ENCODE results near the gene ZDHHC6. TPM values are rescaled to one million over a fixed set of nuclear protein-coding genes. Genes with fewer than 3 reads are reported as not detected.
"Not testable (repeated sequence)": the region's sequence is repeated elsewhere in the genome, so short reads cannot be mapped to it uniquely, and the experiment has no call there.

ZDHHC6 gene
- total RNA-seq, 2 experiments from 2014 or later = 44.2 to 48.1 TPM

GRCh38 chr10:112433136-112433535 is 13.6 kb downstream of the ZDHHC6 start:
- H3K4me3 Mint-ChIP-seq = no peak overlapping the region
- DNase-seq = no peak
- H3K9me3 Mint-ChIP-seq (ENCODE audit: low read depth) = no peaks in the 10 kb centered on the region
- no peaks in the 10 kb centered on the region for H3K4me1 Mint-ChIP-seq
- ATAC-seq = no peak
- H3K27ac Mint-ChIP-seq = no peak overlapping the region
- H3K36me3 Mint-ChIP-seq = peaks cover 25% of the 10 kb centered on the region
- CTCF ChIA-PET = no interaction called here
- no peaks in the 10 kb centered on the region for H3K27me3 Mint-ChIP-seq

- Mint-ChIP-seq H3K36me3 (peaks cover 41% of the 10 kb centered on the region), H3K4me1 (no peaks in the 10 kb centered on the region), H3K27ac (peak overlapping the region; percentile 62)
Observed at GRCh38 chr10:112429654-112430230, 17.0 kb downstream of the ZDHHC6 start.

GRCh38 chr10:112429147-112429546 is 17.6 kb downstream of the ZDHHC6 start:
- no peaks in the 10 kb centered on the region for H3K9me3 Mint-ChIP-seq (ENCODE audit: low read depth)
- DNase-seq (no peak), ATAC-seq (no peak)
- H3K4me3 Mint-ChIP-seq = no peak overlapping the region
- peaks cover 42% of the 10 kb centered on the region for H3K36me3 Mint-ChIP-seq
- no peaks in the 10 kb centered on the region for H3K4me1 Mint-ChIP-seq
- H3K27me3 Mint-ChIP-seq = no peaks in the 10 kb centered on the region
- peak overlapping the region; percentile 62 for H3K27ac Mint-ChIP-seq
- CTCF ChIA-PET = interaction anchor here (1.0 to 1.1 kb wide), 2 partner anchors 11 to 12 kb away, joined by 3 to 4 read pairs; no protein-coding TSS in a partner anchor

More at GRCh38 chr10:112429654-112430230, 17.0 kb downstream of the ZDHHC6 start:
- Mint-ChIP-seq H3K9me3 (ENCODE audit: low read depth) (no peaks in the 10 kb centered on the region), H3K4me3 (no peak overlapping the region), H3K27me3 (no peaks in the 10 kb centered on the region)
- CTCF ChIA-PET = interaction anchor here (1.0 to 1.1 kb wide), 2 partner anchors 10 to 12 kb away, joined by 3 to 4 read pairs; no protein-coding TSS in a partner anchor
- DNase-seq = no peak
- no peak for ATAC-seq

GRCh38 chr10:112426111-112426510 is 20.6 kb downstream of the ZDHHC6 start:
- CTCF ChIA-PET = interaction anchor here (1.0 to 1.9 kb wide), 6 partner anchors 8 to 91 kb away, joined by 3 to 7 read pairs (median 4); no protein-coding TSS in a partner anchor
- Mint-ChIP-seq H3K4me1 (no peaks in the 10 kb centered on the region), H3K36me3 (peaks cover 43% of the 10 kb centered on the region)

GRCh38 chr10:112424651-112425050 is 22.1 kb downstream of the ZDHHC6 start:
- CTCF ChIA-PET = interaction anchor here (1.8 to 1.9 kb wide), 2 partner anchors 8 to 11 kb away, joined by 6 to 7 read pairs; no protein-coding TSS in a partner anchor
- DNase-seq (no peak), ATAC-seq (no peak)
- no peaks in the 10 kb centered on the region for H3K27me3 Mint-ChIP-seq
- no peaks in the 10 kb centered on the region for H3K4me1 Mint-ChIP-seq
- H3K4me3 Mint-ChIP-seq = no peak overlapping the region
- H3K9me3 Mint-ChIP-seq (ENCODE audit: low read depth) = no peaks in the 10 kb centered on the region
- H3K36me3 Mint-ChIP-seq = peaks cover 43% of the 10 kb centered on the region
- H3K27ac Mint-ChIP-seq = no peak overlapping the region

More at GRCh38 chr10:112426111-112426510, 20.6 kb downstream of the ZDHHC6 start:
- Mint-ChIP-seq H3K27me3 (no peaks in the 10 kb centered on the region), H3K4me3 (no peak overlapping the region), H3K9me3 (ENCODE audit: low read depth) (no peaks in the 10 kb centered on the region), H3K27ac (no peak overlapping the region)
- ATAC-seq = no peak
- DNase-seq = no peak

DNA sequence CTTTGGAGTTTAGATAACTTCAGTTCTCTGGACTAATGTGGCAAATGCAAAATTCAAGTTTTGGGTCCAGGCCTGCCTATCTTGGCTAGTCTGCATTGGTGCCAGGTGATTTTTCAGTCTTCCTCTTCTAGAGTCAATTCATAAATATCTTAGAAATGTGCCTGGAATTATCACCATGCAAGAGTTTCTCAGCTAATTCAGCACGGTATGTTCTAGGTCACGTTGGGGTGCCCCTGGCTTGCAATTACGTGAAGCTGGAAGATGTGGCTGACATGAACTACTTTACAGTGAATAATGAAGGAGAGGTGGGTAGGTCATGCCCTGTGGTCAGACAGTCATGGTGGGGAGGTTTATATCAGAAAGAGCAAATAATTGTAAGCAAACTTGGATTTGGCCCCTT is 25.0 kb downstream of the ZDHHC6 start:
- no peaks in the 10 kb centered on the region for H3K9me3 Mint-ChIP-seq (ENCODE audit: low read depth)
- ATAC-seq (no peak), DNase-seq (no peak)
- H3K4me3 Mint-ChIP-seq = no peak overlapping the region
- no peak overlapping the region for H3K27ac Mint-ChIP-seq
- no peaks in the 10 kb centered on the region for H3K27me3 Mint-ChIP-seq
- CTCF ChIA-PET = no interaction called here
- peaks cover 39% of the 10 kb centered on the region for H3K36me3 Mint-ChIP-seq
- H3K4me1 Mint-ChIP-seq = no peaks in the 10 kb centered on the region

DNA sequence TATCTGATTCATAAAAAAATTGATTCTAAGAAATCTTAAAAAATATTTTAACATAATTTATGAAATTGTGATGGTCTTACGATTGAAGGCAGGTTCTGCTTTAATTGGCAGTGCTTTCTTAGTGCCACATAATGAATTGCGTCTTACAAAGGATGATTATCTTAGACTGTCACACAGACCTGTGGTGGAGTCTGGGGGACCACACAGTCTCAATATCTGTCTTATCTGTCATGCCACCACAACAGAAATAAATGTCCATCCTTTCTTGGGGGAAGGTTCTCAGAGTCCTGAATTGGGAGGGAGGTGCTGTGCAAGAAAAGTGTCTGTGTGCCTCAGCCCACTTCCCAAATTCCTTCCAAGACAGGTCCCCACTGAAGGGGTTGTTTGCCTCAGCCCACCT is 34.0 kb downstream of the ZDHHC6 start:
- peaks cover 55% of the 10 kb centered on the region for H3K36me3 Mint-ChIP-seq
- H3K4me3 Mint-ChIP-seq = no peak overlapping the region
- CTCF ChIA-PET = no interaction called here
- no peak overlapping the region for H3K27ac Mint-ChIP-seq
- no peaks in the 10 kb centered on the region for H3K27me3 Mint-ChIP-seq
- no peak for DNase-seq
- no peaks in the 10 kb centered on the region for H3K4me1 Mint-ChIP-seq
- ATAC-seq = no peak
- H3K9me3 Mint-ChIP-seq (ENCODE audit: low read depth) = no peaks in the 10 kb centered on the region

DNA sequence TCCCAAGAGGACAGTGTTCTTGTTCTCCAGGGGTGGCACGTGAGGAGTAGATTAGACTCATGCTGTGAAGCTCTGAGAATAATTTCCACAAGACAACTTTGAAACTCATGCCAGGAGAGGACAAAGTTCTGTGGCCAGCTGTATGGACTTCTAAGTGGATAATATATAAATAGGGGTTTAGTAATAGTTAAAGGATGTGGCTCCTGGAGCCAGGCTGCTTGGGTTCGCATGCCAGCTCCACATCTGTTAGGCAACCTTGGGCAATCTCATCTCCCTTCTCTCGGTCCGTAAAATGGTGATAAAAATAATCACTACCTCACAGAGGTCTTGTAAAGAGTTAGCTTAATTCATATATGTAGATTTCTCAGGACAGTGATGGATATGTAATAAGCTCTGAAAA is 37.0 kb downstream of the ZDHHC6 start:
- DNase-seq (no peak), ATAC-seq (no peak)
- CTCF ChIA-PET = interaction anchor here (1.8 kb wide), 1 partner anchor 25 kb away, joined by 6 read pairs; no protein-coding TSS in a partner anchor
- H3K36me3 Mint-ChIP-seq = peaks cover 59% of the 10 kb centered on the region
- no peaks in the 10 kb centered on the region for H3K27me3 Mint-ChIP-seq
- no peak overlapping the region for H3K4me3 Mint-ChIP-seq
- H3K27ac Mint-ChIP-seq = no peak overlapping the region
- H3K4me1 Mint-ChIP-seq = no peaks in the 10 kb centered on the region
- H3K9me3 Mint-ChIP-seq (ENCODE audit: low read depth) = no peaks in the 10 kb centered on the region

DNA sequence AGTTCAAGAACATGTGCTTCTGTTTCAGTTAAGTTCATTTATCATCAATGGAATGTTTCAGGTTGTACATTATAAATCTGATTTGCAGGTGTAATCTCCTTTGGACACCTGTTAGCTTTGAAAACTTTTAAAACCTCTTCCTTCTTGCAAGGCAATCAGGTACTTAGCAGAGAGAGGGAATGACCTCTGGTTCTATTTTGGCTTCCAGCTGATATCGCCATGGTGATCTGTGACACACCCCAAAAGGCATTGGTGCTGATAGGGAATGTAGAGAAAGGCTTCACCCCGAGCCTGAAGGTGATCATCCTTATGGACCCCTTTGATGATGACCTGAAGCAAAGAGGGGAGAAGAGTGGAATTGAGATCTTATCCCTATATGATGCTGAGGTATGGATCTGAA is 37.4 kb downstream of the ZDHHC6 start:
- CTCF ChIA-PET = interaction anchor here (1.8 kb wide), 1 partner anchor 26 kb away, joined by 6 read pairs; no protein-coding TSS in a partner anchor
- Mint-ChIP-seq H3K4me1 (no peaks in the 10 kb centered on the region), H3K36me3 (peaks cover 60% of the 10 kb centered on the region), H3K4me3 (no peak overlapping the region), H3K9me3 (ENCODE audit: low read depth) (no peaks in the 10 kb centered on the region), H3K27ac (no peak overlapping the region), H3K27me3 (no peaks in the 10 kb centered on the region)
- ATAC-seq (no peak), DNase-seq (no peak)

GRCh38 chr10:112407696-112408095 is 39.0 kb downstream of the ZDHHC6 start:
- H3K36me3 Mint-ChIP-seq = peaks cover 67% of the 10 kb centered on the region
- no peaks in the 10 kb centered on the region for H3K4me1 Mint-ChIP-seq
- no peaks in the 10 kb centered on the region for H3K9me3 Mint-ChIP-seq (ENCODE audit: low read depth)
- no peak overlapping the region for H3K4me3 Mint-ChIP-seq
- no peak overlapping the region for H3K27ac Mint-ChIP-seq
- DNase-seq (no peak), ATAC-seq (no peak)
- CTCF ChIA-PET = no interaction called here
- H3K27me3 Mint-ChIP-seq = no peaks in the 10 kb centered on the region

DNA sequence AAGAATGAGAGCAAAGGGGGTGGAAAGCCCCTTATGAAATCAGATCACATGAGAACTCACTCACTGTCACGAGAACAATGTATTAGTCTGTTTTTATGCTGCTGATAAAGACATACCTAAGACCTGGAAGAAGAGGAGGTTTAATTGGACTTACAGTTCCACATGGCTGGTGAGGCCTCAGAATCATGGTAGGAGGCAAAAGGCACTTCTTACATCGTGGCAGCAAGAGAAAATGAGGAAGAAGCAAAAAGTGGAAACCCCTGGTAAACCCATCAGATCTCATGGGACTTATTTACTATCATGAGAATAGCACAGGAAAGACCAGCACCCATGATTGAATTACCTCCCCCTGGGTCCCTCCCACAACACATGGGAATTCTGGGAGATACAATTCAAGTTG is 39.9 kb downstream of the ZDHHC6 start:
- H3K4me1 Mint-ChIP-seq; DNase-seq; ATAC-seq; H3K27ac Mint-ChIP-seq; CTCF ChIA-PET; H3K4me3 Mint-ChIP-seq; H3K27me3 Mint-ChIP-seq; H3K9me3 Mint-ChIP-seq (ENCODE audit: low read depth): not testable (repeated sequence)
- peaks cover 71% of the 10 kb centered on the region for H3K36me3 Mint-ChIP-seq

- Mint-ChIP-seq H3K27ac (no peak overlapping the region), H3K9me3 (ENCODE audit: low read depth) (no peaks in the 10 kb centered on the region), H3K4me1 (no peaks in the 10 kb centered on the region), H3K27me3 (no peaks in the 10 kb centered on the region), H3K4me3 (no peak overlapping the region), H3K36me3 (peaks cover 61% of the 10 kb centered on the region)
- no peak for DNase-seq
- no peak for ATAC-seq
- CTCF ChIA-PET = no interaction called here
Observed at GRCh38 chr10:112404617-112405016, 42.1 kb downstream of the ZDHHC6 start.

GRCh38 chr10:112402917-112403316 is 43.8 kb downstream of the ZDHHC6 start:
- ATAC-seq = no peak

GRCh38 chr10:112397592-112397991 is 49.1 kb downstream of the ZDHHC6 start:
- no peak overlapping the region for H3K4me3 Mint-ChIP-seq
- H3K9me3 Mint-ChIP-seq (ENCODE audit: low read depth) = no peaks in the 10 kb centered on the region
- peaks cover 26% of the 10 kb centered on the region for H3K36me3 Mint-ChIP-seq
- no peak for ATAC-seq
- CTCF ChIA-PET = interaction anchor here (1.2 kb wide), 1 partner anchor 43 kb away, joined by 3 read pairs; no protein-coding TSS in a partner anchor
- H3K27ac Mint-ChIP-seq = no peak overlapping the region
- DNase-seq = no peak
- peaks cover 9% of the 10 kb centered on the region for H3K4me1 Mint-ChIP-seq
- H3K27me3 Mint-ChIP-seq = no peaks in the 10 kb centered on the region

More at GRCh38 chr10:112402917-112403316, 43.8 kb downstream of the ZDHHC6 start:
- Mint-ChIP-seq H3K36me3 (peaks cover 61% of the 10 kb centered on the region), H3K27ac (no peak overlapping the region), H3K27me3 (no peaks in the 10 kb centered on the region), H3K4me1 (no peaks in the 10 kb centered on the region), H3K4me3 (no peak overlapping the region), H3K9me3 (ENCODE audit: low read depth) (no peaks in the 10 kb centered on the region)
- CTCF ChIA-PET = no interaction called here
- no peak for DNase-seq

Data from activated CD8-positive, alpha-beta memory T cell treated with anti-CD3 and anti-CD28 coated beads, Interleukin-2, amount 10 ng/mL, durations not matched to agents 7 days and 5 days (primary cell).